Mesodermal cell (in vitro differentiated cells): ENCODE measurements around the gene RNU6-9.

Experiments used
- H3K27ac ChIP-seq: 2 replicates; pipeline ENCODE4 v1.7.0; 2013; ENCODE audit warnings: mild to moderate bottlenecking, low read depth, low read length, moderate library complexity; ENCODE audit not compliant: severe bottlenecking
- H3K36me3 ChIP-seq: 2 replicates; pipeline ENCODE4 v1.7.1; 2013; ENCODE audit warnings: mild to moderate bottlenecking, low read length, moderate library complexity; ENCODE audit not compliant: control insufficient read depth, insufficient read depth
- H3K4me1 ChIP-seq: one replicate; pipeline ENCODE4 v1.7.1; 2013; ENCODE audit warnings: mild to moderate bottlenecking, low read length; ENCODE audit not compliant: insufficient read depth, control insufficient read depth, poor library complexity, severe bottlenecking
- H3K4me3 ChIP-seq: 2 replicates; pipeline ENCODE4 v1.7.0; 2013; ENCODE audit warnings: low read length, control low read depth, mild to moderate bottlenecking; ENCODE audit not compliant: insufficient read depth, poor library complexity, severe bottlenecking; ENCODE audit errors: extremely low read depth
- H3K9me3 ChIP-seq: 2 replicates; pipeline ENCODE4 v1.7.1; 2013; ENCODE audit warnings: mild to moderate bottlenecking, low read length, moderate library complexity; ENCODE audit not compliant: control insufficient read depth
- WGBS, 2 experiments: methylation state at CpG; one replicate each; pipeline ENCODE4 v1.1.5; 2013; ENCODE audit warnings: missing lambda C conversion rate in 2 of 2; ENCODE audit not compliant: insufficient coverage in 2 of 2; 5-methylcytosine and 5-hydroxymethylcytosine counted together

RNU6-9 gene

DNA sequence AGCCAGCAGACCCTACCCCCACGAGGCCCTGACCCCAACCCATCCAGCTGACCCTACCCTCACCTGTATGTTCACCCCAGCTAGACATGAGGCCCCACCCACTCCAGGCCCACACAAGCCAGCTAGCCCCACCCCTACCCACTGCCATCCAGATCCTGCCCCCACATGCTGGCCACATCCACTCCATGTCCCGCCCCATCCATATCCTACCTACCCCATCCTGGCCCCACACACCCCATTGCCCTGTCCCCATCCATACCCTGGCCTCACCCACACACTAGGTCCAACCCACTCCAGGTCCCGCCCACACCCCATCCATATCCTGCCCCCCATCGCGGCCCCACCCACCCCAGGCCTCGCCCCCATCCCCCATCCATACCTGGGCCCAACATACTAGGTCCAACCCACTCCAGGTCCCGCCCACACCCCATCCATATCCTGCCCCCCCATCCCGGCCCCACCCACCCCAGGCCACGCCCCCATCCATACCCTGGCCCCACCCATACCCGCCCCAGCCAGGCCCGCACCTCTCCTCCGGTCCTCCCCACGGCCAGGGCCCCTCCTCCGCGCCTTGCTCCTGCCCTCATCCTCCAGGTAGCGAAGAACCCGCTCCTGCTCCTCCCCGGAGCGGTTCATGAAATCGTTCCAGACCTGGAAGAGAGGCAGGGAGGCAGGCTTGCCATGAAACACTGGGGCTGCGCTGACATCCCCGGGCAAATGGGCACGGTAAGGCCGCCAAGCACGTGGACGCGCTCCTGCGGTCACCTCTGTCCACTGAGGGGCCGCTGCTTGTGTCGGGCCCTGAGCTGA is 7.2 kb downstream of the RNU6-9 start:
- Histone ChIP-seq H3K27ac (no peak overlapping the region), H3K4me3 (no peak overlapping the region), H3K9me3 (no peaks in the 10 kb centered on the region), H3K4me1 (no peaks in the 10 kb centered on the region), H3K36me3 (peaks cover 57% of the 10 kb centered on the region)
- WGBS, 2 experiments: 91 to 93% methylated on average over 21 to 23 of the region's 30 CpGs

DNA sequence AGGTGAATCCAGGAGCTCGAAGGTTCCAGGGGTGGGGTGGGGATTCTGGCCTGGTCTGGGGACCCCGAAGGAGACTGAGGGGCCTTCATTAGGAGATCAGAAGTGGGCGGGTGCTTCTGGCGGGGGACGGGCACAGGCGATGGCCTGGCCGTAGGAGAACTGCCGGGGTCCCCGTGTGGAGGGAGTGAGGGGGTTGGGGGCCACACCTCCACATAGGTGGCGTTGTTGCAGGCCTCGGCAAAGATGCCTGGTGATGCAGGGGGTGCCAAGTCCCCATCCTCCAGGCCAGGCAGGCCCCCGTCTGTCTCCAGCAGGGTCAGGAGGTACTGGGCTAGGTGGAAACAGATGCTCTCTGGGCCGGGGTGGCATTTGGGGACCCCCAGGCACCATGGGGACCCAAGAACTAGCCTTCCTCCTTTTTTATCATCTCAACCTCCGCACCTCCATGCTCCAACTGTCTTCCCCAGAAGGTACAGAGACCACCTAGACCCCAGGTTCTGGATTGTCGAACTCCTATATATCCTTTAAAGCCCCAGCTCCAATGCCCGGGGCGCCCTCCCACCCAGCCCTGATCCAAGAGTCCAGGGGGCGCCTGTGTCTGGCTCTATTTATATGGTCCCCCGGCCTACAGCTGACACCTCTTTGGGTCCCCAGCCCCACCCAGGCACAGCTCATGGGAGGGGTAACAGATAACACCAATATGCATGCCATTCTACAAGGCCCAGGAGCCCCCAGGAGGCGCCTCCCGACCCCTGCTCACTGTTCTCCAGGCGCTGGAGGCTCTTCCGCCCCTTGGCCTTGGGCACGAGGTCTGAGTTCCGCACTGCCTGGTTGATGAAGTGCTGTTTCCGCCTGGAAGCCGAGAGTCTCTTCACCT is 8.2 kb downstream of the RNU6-9 start:
- 90 to 96% methylated on average over 19 to 25 of the region's 27 CpGs for WGBS, 2 experiments
- H3K4me1 ChIP-seq: no peaks in the 10 kb centered on the region
- no peak overlapping the region for H3K4me3 ChIP-seq
- no peak overlapping the region for H3K27ac ChIP-seq
- peaks cover 55% of the 10 kb centered on the region for H3K36me3 ChIP-seq
- no peaks in the 10 kb centered on the region for H3K9me3 ChIP-seq

DNA sequence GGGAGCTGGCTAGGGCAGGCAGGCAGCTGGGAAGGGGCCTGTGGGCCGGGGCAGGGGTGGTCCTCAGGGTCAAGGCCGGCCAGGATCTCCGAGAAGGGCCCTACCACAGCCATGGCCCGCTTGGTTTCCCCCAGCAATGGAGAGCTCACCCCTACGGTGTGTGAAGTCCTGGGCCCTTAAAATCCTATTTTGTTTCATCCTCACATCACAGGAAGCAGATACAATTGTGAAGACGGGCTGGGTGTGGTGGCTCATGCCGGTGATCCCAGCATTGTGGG is 8.7 kb downstream of the RNU6-9 start:
- no peak overlapping the region for H3K4me3 ChIP-seq
- H3K9me3 ChIP-seq: no peaks in the 10 kb centered on the region
- H3K27ac ChIP-seq: no peak overlapping the region
- no peaks in the 10 kb centered on the region for H3K4me1 ChIP-seq
- WGBS, 2 experiments: 91 to 98% methylated on average over 5 to 6 of the region's 7 CpGs
- peaks cover 49% of the 10 kb centered on the region for H3K36me3 ChIP-seq

DNA sequence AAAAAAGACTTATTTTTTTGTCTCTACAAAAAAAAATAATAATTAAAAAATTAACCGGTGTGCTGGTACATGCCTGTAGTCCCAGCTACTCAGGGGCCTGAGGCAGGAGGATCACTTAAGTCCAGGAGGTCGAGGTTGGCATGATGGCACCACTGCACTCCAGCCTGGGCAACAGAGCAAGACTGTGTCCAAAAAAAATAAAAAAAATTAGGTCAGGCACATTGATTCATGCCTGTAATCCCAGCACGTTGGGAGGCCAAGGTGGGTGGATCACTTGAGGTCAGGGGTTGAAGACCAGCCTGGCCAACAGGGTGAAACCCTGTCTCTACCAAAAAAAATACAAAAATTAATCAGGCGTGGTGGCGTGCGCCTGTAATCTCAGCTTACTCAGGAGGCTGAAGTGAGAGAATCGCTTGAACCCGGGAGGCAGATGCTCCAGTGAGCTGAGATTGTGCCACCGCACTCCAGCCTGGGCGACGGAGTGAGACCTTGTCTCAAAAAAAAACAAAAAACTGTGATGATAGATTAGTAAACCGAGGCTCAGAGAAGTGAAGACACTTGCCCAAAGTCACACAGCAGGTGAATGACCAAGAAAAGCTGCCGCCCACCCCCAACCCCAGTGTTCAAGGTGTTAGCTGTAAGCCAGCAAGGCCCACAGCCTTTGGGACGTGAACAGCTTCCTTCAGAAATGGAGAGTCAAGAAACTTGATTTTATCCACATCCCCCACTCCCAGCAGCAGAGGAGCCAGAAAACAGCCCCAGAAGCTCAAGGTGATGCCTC is 9.4 kb downstream of the RNU6-9 start:
- Histone ChIP-seq H3K9me3 (no peaks in the 10 kb centered on the region), H3K27ac (no peak overlapping the region), H3K4me1 (no peaks in the 10 kb centered on the region), H3K36me3 (peaks cover 43% of the 10 kb centered on the region), H3K4me3 (no peak overlapping the region)
- 92 to 95% methylated on average over 10 to 13 of the region's 14 CpGs for WGBS, 2 experiments

DNA sequence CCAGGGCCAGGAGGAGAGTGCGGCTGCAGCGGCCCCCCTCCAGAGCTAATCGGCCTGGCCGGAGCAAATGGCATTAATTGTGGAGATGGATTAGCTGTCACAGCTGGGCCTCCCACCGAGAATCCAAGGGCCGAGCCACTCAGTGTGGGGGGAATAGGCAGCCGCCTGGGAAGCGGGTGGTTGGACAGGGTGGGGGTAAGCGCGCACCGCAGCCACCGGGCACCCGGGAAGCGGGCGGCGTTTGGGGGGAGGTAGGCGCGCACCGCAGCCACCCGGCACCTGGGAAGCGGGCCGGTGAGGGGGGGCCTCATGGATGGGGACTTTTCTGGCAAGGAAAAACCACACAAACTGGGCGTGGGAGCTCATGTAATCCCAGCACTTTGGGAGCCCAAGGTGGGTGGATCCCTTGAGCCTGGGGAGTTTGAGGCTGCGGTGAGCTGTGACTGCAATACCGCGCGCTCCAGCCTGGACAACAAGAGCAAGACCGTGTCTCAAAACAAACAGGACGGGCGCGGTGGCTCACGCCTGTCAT is 10.0 kb downstream of the RNU6-9 start:
- H3K9me3 ChIP-seq: no peaks in the 10 kb centered on the region
- H3K36me3 ChIP-seq: peaks cover 41% of the 10 kb centered on the region
- H3K4me3 ChIP-seq: no peak overlapping the region
- WGBS, 2 experiments: 73 to 89% methylated on average over 24 to 28 of the region's 32 CpGs
- no peaks in the 10 kb centered on the region for H3K4me1 ChIP-seq
- no peak overlapping the region for H3K27ac ChIP-seq

DNA sequence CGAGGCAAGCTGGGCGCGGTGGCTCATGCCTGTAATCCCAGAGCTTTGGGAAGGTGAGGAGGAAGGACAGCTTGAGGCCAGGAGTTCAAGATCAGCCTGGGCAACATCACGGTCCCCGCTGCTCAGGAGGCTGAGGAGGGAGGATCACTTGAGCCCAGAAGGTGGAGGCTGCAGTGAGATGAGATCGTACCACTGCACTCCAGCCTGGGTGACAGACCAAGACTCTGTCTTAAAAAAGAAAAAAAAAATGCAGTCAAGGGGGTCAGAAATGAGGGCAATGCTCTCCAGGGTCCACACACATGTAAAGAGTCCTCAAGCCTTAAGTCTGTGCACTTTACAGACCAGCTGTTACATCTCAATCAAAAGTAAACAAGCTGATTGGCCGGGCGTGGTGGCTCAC is 11.3 kb downstream of the RNU6-9 start:
- Histone ChIP-seq H3K9me3 (no peaks in the 10 kb centered on the region), H3K36me3 (peaks cover 30% of the 10 kb centered on the region)
- WGBS, 2 experiments: 96 to 98% methylated on average over 6 to 8 of the region's 8 CpGs

DNA sequence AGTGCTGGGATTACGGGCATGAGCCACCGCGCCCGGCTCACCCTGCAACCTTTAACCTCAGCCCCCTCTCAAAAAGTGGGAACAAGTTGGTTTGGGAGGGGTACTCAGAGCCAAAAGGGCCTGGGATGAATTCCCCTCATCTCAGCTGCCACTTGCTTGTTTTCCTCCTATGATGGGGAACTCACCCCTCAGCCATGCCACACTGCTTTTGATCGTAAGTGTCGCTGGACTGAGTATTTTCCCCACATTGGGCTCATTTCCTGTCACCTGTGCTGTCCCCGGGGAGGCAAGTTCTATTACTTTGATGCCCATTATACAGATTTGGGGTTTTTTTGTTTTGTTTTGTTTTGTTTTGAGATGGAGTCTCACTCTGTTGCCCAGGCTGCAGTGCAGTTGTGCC is 13.2 kb downstream of the RNU6-9 start:
- Histone ChIP-seq H3K4me3 (no peak overlapping the region), H3K4me1 (peaks cover 7% of the 10 kb centered on the region), H3K36me3 (peaks cover 24% of the 10 kb centered on the region), H3K9me3 (no peaks in the 10 kb centered on the region), H3K27ac (no peak overlapping the region)
- WGBS, 2 experiments: 98 to 100% methylated on average over 1 to 7 of the region's 7 CpGs

More for the DNA sequence above, 11.3 kb downstream of the RNU6-9 start:
- H3K4me3 ChIP-seq: no peak overlapping the region
- no peak overlapping the region for H3K27ac ChIP-seq
- H3K4me1 ChIP-seq: peaks cover 7% of the 10 kb centered on the region

DNA sequence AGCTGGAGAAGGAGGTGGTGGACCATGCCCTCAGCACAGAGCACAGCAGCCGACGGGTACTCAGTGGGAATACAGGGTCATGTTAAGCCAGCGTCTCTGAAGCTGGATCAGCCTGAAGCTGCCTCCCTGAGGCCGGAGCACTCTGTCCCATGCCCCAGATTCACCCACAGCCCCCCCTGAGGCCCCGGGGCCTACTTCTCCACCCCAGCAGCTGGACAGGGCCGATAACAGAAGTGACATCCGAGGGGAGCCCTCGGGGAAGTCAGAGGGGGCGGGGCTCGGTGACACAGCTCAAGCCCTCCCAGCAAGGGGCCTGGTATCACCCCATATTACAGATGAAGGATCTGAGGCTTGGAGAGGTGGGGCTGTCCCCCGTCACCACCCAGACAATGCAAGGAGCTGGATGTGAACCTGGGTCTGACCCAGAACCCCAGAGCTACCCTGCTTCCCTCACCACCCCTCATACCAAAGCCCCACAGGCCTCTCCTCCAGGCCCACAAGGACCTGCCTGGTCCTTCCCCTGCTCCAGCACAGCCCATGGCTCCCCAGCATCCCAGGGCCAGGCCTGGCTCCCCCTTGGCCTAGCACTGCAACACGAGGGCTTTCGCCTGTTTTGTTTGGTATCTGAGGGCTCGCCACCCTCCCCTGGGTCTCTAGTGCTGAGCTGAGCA is 14.0 kb downstream of the RNU6-9 start:
- 89 to 94% methylated on average over 9 to 13 of the region's 14 CpGs for WGBS, 2 experiments
- H3K36me3 ChIP-seq: peaks cover 16% of the 10 kb centered on the region
- peaks cover 7% of the 10 kb centered on the region for H3K4me1 ChIP-seq
- H3K4me3 ChIP-seq: no peak overlapping the region
- no peaks in the 10 kb centered on the region for H3K9me3 ChIP-seq
- no peak overlapping the region for H3K27ac ChIP-seq

DNA sequence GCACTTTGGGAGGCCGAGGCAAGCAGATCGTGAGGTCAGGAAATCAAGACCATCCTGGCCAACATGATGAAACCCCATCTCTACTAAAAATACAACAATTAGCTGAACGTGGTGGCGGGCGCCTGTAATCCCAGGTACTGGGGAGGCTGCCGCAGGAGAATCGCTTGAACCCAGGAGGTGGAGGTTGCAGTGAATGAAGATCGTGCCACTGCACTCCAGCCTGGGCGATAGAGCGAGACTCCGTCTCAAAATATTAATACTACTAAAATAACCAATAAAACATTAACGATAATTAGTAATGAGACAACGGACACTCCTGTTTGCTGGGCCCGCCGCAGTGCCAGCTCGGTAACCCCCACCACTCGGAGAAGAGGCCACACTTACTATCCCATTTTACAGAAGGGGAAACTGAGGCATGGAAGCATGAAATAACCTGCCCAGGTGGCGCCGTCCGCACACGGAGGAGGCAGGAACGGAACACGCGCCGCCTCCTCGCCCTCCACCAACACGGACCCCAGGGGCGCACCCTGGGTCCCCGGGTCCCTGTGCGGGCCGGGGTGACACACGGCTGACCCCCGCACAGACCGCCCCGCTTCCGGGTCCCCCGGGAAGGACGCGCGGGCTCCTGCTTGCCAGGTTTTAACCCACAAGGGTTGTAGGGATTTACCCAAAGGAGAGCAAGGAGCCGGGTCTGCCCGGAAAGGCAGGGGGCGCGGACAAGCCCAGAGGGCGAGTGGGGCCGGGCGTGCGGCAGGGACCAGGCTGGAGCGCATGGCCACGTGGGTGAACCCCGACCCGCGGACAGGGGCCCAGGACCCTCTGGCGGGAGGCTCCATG is 18.1 kb downstream of the RNU6-9 start:
- WGBS, 2 experiments: 97 to 99% methylated on average over 37 to 39 of the region's 54 CpGs
- H3K36me3 ChIP-seq: peaks cover 7% of the 10 kb centered on the region
- H3K4me3 ChIP-seq: no peak overlapping the region
- no peak overlapping the region for H3K27ac ChIP-seq
- peaks cover 7% of the 10 kb centered on the region for H3K4me1 ChIP-seq
- H3K9me3 ChIP-seq: no peaks in the 10 kb centered on the region
